NCI-H510A treated with DMSO at 0.1 percent for 48 hours (cell line): Measurements from ENCODE around the gene IPPK.
"Not testable (repeated sequence)": the region's sequence is repeated elsewhere in the genome, so short reads cannot be mapped to it uniquely, and the experiment has no call there.

Experiments
- DNase-seq: peaks from one replicate; lab custom pipeline; 2025; lab: John Stamatoyannopoulos, UW

The IPPK gene

DNA sequence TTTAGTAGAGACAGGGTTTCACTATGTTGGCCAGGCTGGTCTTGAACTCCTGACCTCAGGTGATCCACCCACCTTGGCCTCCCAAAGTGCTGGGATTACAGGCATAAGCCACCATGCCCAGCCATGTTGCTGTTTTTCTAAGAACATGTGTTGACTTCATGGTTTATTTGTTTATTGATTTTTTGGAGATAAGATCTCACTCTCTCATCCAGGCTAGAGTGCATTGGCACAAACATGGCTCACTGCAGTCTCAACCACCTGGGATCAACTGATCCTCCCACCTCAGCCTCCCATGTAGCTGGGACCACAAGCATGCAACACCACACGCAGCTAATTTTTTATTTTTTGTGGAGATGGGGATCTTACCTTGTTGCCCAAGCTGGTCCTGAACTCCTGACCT lies 74.9 kb downstream of the IPPK start:
- DNase-seq: not testable (repeated sequence)

GRCh38 chr9:92592946-92593861 lies 76.7 kb downstream of the IPPK start:
- DNase-seq: no peak

DNA sequence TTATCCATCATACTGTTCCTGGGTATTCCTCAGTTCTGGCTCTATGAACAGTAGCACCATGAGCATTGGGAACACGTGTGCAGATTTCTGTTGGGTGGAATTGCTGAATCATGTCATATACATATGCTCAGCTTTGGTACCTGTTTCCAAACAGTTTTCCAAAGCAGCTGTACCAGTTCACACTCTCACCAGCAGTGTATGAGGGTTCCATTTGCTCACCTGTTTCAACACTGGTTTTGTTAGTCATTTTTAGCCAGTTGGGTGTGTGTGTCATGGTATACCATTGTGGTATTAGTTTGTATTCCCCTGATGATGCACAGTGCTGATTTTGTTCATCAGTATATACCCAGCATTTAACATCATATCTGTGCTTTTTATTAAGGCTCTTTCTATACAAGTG lies 77.4 kb downstream of the IPPK start:
- no peak for DNase-seq

DNA sequence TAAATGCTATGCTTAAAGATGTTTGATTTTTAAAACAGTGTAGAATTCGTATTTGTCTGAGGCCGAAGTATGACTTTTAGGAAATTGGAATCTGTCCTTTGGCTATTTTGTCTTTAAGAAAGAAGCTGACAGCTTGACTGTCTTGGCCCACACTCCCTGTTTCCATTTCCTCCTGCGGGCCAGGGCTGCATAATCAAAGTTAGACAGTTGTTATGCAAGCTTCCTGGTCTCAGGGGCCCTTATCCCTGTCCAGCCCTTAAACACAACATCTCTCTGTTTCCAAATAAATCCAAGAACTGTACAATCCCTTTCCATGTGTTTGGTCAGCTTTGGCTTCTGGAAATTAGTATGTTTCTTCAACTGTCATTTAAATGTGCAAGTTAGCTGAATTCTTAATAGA lies 79.6 kb downstream of the IPPK start:
- DNase-seq: no peak

- no peak for DNase-seq
Observed at GRCh38 chr9:92589923-92590322, 80.0 kb downstream of the IPPK start.

- DNase-seq: no peak
Observed at GRCh38 chr9:92576175-92576574, 93.8 kb downstream of the IPPK start.

DNA sequence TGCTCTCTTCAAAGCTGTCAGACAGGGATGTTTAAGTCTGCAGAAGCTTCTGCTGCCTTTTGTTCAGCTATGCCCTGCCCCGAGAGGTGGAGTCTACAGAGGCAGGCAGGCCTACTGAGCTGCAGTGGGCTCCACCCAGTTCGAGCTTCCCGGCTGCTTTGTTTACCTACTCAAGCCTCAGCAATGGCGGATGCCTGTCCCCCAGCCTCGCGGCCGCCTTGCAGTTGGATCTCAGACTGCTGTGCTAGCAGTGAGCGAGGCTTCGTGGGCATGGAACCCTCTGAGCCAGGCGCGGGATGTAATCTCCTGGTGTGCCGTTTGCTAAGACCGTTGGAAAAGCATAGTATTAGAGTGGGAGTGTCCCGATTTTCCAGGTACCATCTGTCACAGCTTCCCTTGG lies 96.3 kb downstream of the IPPK start:
- not testable (repeated sequence) for DNase-seq

- not testable (repeated sequence) for DNase-seq
Observed at GRCh38 chr9:92571871-92572270, 98.1 kb downstream of the IPPK start.

DNA sequence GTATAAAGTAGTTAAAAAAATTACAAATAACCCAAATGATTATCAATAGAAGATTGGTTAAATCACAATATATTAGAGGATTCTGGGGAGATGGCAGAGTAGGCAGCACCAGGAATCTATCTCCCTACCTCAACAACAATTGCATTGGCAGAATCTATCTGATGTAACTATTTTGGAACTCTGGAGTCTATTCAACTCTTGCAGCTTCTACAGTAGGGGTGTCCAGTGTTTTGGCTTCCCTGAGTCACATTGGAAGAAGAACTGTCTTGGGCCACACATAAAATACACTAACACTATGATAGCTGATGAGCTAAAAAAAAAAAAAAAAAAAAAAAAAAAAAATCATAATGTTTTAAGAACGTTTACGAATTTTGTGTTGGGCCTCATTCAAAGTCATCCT lies 104.9 kb downstream of the IPPK start:
- DNase-seq: no peak

DNA sequence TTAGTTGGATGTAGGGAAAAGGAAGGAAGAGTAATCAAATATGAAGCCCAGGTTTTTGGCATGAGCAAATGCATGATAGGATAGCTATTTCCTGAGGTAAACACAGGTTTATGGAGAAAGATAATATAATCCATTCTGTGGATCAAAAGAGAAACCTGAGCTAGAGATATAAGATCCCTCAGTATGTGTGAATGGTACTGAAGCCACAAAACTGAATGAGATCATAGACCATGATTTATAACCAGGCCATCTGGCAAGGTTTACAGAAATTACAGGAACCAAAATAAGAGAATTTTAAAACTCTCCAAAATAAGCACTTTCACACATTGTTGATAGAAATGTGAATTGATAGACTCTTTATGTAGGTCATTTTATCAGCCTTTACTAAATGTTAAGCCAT lies 105.4 kb downstream of the IPPK start:
- DNase-seq: no peak
